Kidney epithelial cell (primary cell): Measurements from ENCODE around the gene FOSL2. TPM values are rescaled to one million over a fixed set of nuclear protein-coding genes. Genes with fewer than 3 reads are reported as not detected.

Source experiments
- DNase-seq: peaks from one replicate; pipeline ENCODE4 v3.0.0-alpha.2; 2010; ENCODE audit warnings: low read depth
- H3K27me3 ChIP-seq: 2 replicates; pipeline ENCODE4 v1.6.0; 2011; ENCODE audit warnings: low read length; ENCODE audit not compliant: control insufficient read depth, insufficient read depth
- H3K36me3 ChIP-seq: 2 replicates; pipeline ENCODE4 v1.5.1; 2011; ENCODE audit warnings: low read length; ENCODE audit not compliant: control insufficient read depth, insufficient read depth
- H3K4me3 ChIP-seq: 2 replicates; pipeline ENCODE4 v1.5.1; 2011; ENCODE audit warnings: low read depth, mild to moderate bottlenecking, control low read depth, low read length
- total RNA-seq: library from RNA; depleted of rRNA; stranded (reverse); fragments of >200 nt; gene quantifications from 2 replicates; pipeline ENCODE4 v1.2.3, GENCODE V29; 2015
- TF ChIP-seq, protein P1 (sequence below): IDR thresholded peaks from 2 replicates; pipeline ENCODE4 v1.5.1; 2011; ENCODE audit warnings: mild to moderate bottlenecking, moderate library complexity, low read length, control low read depth, inconsistent platforms; ENCODE audit not compliant: insufficient read depth, poor library complexity, severe bottlenecking

Gene FOSL2
- total RNA-seq, 1 donor from 2014 or later = 85.5 TPM

DNA sequence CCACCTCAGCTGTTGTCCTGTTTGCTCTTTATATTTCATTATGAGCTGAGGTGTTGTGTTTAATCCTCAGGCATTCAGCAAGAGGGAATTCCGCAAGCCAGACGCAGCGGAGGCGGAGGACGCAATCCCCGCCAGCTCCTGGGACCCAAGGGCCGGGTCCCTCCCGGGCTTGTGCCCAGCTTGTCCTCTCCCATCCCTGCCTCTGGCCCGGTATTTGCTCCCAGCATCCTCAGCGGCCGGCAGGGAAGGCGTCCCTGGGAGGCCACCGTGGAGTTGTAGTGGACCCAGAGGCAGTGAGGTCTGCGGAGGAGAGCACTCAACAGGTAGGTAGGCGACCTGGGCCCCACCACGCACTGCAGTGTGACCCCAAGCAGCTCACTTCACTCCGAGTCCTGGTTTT is 42.5 kb upstream of the FOSL2 start:
- no peaks in the 10 kb centered on the region for H3K27me3 ChIP-seq
- TF ChIP-seq, protein P1, sequence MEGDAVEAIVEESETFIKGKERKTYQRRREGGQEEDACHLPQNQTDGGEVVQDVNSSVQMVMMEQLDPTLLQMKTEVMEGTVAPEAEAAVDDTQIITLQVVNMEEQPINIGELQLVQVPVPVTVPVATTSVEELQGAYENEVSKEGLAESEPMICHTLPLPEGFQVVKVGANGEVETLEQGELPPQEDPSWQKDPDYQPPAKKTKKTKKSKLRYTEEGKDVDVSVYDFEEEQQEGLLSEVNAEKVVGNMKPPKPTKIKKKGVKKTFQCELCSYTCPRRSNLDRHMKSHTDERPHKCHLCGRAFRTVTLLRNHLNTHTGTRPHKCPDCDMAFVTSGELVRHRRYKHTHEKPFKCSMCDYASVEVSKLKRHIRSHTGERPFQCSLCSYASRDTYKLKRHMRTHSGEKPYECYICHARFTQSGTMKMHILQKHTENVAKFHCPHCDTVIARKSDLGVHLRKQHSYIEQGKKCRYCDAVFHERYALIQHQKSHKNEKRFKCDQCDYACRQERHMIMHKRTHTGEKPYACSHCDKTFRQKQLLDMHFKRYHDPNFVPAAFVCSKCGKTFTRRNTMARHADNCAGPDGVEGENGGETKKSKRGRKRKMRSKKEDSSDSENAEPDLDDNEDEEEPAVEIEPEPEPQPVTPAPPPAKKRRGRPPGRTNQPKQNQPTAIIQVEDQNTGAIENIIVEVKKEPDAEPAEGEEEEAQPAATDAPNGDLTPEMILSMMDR = no peak

DNA sequence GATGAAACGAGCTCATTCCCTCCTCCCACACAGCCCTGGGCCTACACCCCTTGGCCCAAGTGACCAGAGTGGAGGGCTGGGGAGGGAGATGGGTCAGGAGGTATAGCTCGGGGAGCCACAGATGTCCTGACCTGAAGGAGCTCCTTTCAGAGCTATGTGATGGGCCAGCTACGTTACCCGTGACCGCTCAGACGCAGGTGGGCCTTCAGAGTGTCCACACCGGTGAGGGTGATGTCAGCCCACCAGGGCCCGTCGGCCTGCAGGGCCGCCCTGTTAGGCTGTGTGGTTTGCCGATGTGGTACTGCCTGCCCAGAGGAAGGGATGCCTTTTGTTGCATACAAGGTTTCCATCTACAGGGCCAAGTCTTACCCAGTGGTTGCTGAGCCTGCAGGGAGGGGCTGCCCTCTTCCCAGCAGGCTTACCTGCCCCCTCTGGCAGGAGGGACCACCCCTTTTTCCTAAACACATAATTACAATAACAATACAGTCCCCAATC is 41.8 kb upstream of the FOSL2 start:
- TF ChIP-seq, protein P1 = no peak
- Histone ChIP-seq H3K27me3 (no peaks in the 10 kb centered on the region), H3K4me3 (no peak overlapping the region), H3K36me3 (no peaks in the 10 kb centered on the region)
- DNase-seq = no peak

More for the DNA sequence above, 42.5 kb upstream of the FOSL2 start:
- H3K4me3 ChIP-seq = no peak overlapping the region
- no peaks in the 10 kb centered on the region for H3K36me3 ChIP-seq
- DNase-seq = no peak

DNA sequence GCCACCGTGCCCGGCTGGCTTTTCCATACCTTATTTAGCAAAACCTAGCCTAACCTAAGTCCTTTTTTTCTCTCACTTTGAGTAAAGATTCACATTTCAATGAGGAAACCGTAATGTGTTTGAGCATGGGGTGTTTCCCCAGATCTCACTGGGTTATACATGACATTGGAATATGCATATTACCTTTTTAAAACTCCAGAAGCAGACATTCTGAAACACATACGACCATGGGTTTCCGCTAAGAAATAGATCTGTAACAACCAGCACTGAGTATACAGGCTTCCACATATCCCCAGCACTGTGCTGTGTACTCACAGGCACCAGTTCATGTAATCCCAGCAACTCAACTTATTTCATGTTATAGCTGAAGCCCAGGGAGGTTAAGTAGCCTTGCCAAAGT is 41.0 kb upstream of the FOSL2 start:
- TF ChIP-seq, protein P1 = no peak
- no peak for DNase-seq
- Histone ChIP-seq H3K36me3 (no peaks in the 10 kb centered on the region), H3K27me3 (no peaks in the 10 kb centered on the region), H3K4me3 (no peak overlapping the region)

DNA sequence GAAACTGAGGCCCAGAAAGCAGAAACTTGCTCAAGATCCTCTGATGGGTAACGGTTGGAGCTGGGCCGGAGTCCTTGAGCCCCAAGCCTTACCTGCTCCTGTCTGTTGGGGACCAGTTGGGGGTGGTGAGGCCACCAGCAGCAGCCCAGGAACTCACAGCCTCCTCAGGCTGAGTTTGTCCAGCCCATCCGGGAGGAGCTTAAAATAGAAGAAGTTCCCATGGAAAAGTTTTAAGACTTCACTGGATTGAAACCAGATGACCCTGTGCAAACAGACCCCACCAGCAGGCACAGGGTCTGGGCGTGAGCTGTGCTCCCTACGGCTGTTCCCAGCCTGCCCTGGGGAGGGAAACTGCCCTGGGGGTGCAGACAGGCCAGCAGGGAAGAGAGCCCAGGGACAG is 40.6 kb upstream of the FOSL2 start:
- no peaks in the 10 kb centered on the region for H3K27me3 ChIP-seq
- TF ChIP-seq, protein P1 = no peak
- no peaks in the 10 kb centered on the region for H3K36me3 ChIP-seq
- H3K4me3 ChIP-seq = no peak overlapping the region
- DNase-seq = no peak

DNA sequence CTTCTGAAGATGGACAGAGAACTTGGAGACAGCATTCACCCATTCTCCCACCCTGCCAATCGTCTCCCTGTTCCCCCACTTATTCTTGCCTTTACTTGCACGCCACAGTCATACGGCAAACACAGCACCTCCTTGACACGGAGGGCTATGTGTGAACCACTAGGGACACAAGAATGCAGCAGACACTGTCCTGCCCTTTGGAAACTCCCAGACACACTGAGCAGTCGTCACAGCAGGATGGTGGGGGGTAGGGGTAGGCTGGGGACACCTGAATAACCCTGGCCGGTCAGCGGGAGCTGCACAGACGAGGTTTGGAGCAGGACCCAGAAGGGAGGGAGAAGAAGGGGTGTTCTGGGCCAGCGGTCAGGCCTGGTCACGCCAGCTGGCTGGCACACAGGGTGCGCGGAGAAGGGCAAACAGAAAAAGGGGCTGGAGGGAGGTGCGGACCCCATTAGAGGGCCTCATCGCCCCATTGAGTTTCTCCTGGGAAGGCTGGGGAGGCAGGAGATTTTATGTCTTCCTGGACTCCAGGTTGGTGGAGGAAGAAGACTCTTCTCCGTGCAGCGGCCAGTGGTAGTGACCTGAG is 40.0 kb upstream of the FOSL2 start:
- TF ChIP-seq, protein P1 = no peak
- Histone ChIP-seq H3K36me3 (no peaks in the 10 kb centered on the region), H3K4me3 (no peak overlapping the region), H3K27me3 (no peaks in the 10 kb centered on the region)
- DNase-seq = no peak

DNA sequence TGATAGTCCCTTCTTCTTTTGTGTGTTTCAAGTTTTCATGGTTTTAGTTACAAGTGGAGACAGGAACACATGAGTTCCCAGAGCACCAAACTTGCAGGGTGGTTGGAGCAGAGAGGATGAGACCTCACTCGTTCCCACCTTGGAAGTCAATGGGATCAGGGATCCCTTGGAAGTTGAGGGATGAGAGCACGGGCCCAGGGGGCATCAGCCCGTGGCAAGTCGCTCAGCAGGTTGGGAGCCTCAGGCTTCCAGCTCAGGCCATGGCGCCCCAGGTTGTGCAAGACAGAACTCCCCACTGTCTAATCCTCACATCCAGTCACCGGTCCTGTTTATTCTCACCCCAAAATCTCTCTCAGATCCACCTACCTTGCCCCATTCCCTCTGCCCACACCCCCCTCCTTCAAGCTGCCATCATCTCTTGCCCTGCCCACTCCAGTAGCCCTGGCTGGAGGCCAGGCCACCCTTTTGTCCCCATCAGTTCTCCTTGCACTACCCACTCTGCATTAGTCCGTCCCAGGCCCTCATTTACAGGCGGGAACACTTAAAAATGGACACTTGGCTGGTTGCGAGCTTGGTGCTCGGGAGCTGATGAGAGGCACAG is 37.6 kb upstream of the FOSL2 start:
- no peaks in the 10 kb centered on the region for H3K27me3 ChIP-seq
- H3K4me3 ChIP-seq = no peak overlapping the region
- DNase-seq = no peak
- TF ChIP-seq, protein P1 = no peak
- no peaks in the 10 kb centered on the region for H3K36me3 ChIP-seq
